Psoas muscle (tissue), 8 donors: Measurements from ENCODE around the gene NAXD. TPM values are rescaled to one million over a fixed set of nuclear protein-coding genes. Genes with fewer than 3 reads are reported as not detected.

Experiments
- ATAC-seq, 4 donors: fragments of 200-7000 bp; cut with Tn5 transposase; one replicate each; pipeline ENCODE4 v1.9.1; 2020; ENCODE audit warnings: moderate library complexity in 3 of 4, mild to moderate bottlenecking in 2 of 4
- DNase-seq, 2 donors: peaks; one replicate each; pipeline ENCODE4 v3.0.0-alpha.2; 2020
- H3K27ac ChIP-seq: fragments of 200-600 bp; one replicate; pipeline ENCODE4 v1.8.0; 2022
- H3K27me3 ChIP-seq, 3 donors: fragments of 200-600 bp in 1 of 3; one replicate each; pipeline versions ENCODE4 v1.6.1 to v1.8.0; 2013 to 2022; ENCODE audit warnings: low read length in 2 of 3, mild to moderate bottlenecking in 2 of 3, moderate library complexity in 1 of 3; ENCODE audit not compliant: insufficient read depth in 3 of 3
- H3K36me3 ChIP-seq, 2 donors: fragments of 200-600 bp in 1 of 2; one replicate each; pipeline versions ENCODE4 v1.6.1 to v1.8.0; 2013 to 2022; ENCODE audit warnings: low read depth in 1 of 2, mild to moderate bottlenecking in 1 of 2, moderate library complexity in 1 of 2; ENCODE audit not compliant: insufficient read depth in 1 of 2
- H3K4me1 ChIP-seq: fragments of 200-600 bp; one replicate; pipeline ENCODE4 v1.8.0; 2022
- H3K4me3 ChIP-seq: fragments of 200-600 bp; one replicate; pipeline ENCODE4 v1.8.0; 2022; ENCODE audit warnings: mild to moderate bottlenecking
- H3K9me3 ChIP-seq: fragments of 200-600 bp; one replicate; pipeline ENCODE4 v1.8.0; 2022
- CTCF ChIP-seq: fragments of 200-600 bp; IDR thresholded peaks from one replicate; pipeline ENCODE4 v1.8.0; 2022; ENCODE audit warnings: antibody characterized with exemption
- WGBS, 3 donors: extraction: QIAGEN DNeasy Blood & Tissue Kit; methylation state at CpG; one replicate each; pipeline versions ENCODE4 v1.1.6 to v1.1.7; 2013; 5-methylcytosine and 5-hydroxymethylcytosine counted together
- intact Hi-C, 2 donors: fragments of 100-400 bp; cut with DNase I; formaldehyde crosslinking; loops; one replicate each; pipeline versions ENCODE4 v1.11.0 to v1.14.2; 2022
- polyA plus RNA-seq, 3 donors: library from polyadenylated mRNA; stranded (reverse); fragments of 200-250 nt; gene quantifications; one replicate each; pipeline ENCODE4 v1.2.3, GENCODE V29; 2013
- total RNA-seq, 4 donors: library from RNA; stranded (reverse); fragmentation: NEBNext Ultra II Directional in 2 of 4; extraction: Animal tissue kit (Norgen Biotek cat#: 25700) in 2 of 4; gene quantifications; one replicate each; pipeline versions ENCODE4 v1.2.1 to v1.2.4, GENCODE V29; 2021 to 2023
- donor health status: healthy with polysubstance abuse.
- donor health status: DM: no; HTN: no; CAD: no; lungs with moderate emphysema.
- donor health status: Bipolar disorder and iron deficiency.
- donor health status: healthy.
- donor health status: DM: yes; HTN: yes; CAD: no.
- donor health status: DM: no; HTN: no; CAD: no.
- donor health status: DM: no; HTN: no; CAD: no.
- donor health status: DM: yes; HTN: yes; CAD: no.

The NAXD gene
- total and polyA plus RNA-seq, 7 donors, result 26.0 to 59.2 (median 29.6) TPM

- ATAC-seq (peak; percentile 31 to 55 (median 40)), DNase-seq (peak in 1 of 2 donors; percentile 73)
- no peak for TF ChIP-seq CTCF
- H3K4me1 ChIP-seq, result peaks cover 4% of the 10 kb centered on the region
- 33 to 55% (median 42%) methylated on average over 13 of the region's 13 CpGs for WGBS, 3 donors
- intact Hi-C loops, result no loop called here
- H3K4me3 ChIP-seq, result no peak overlapping the region
- H3K27ac ChIP-seq, result peak overlapping the region; percentile 30
- H3K27me3 ChIP-seq, result no peaks in the 10 kb centered on the region
- H3K9me3 ChIP-seq, result no peaks in the 10 kb centered on the region
- H3K36me3 ChIP-seq, result peaks cover 5 to 89% of the 10 kb centered on the region in 2 donors
These were observed 25.3 kb downstream of the NAXD start for GRCh38 chr13:110640591-110641029.

- ATAC-seq (no peak), DNase-seq (no peak)
- intact Hi-C loops, result no loop called here
- H3K4me1 ChIP-seq, result peaks cover 4% of the 10 kb centered on the region
- TF ChIP-seq CTCF, result no peak
- H3K27me3 ChIP-seq, result no peaks in the 10 kb centered on the region
- H3K36me3 ChIP-seq, result peaks cover 5 to 82% of the 10 kb centered on the region in 2 donors
- 70% methylated on average over 29 of the region's 29 CpGs for WGBS, 3 donors
- peak overlapping the region; percentile 30 for H3K27ac ChIP-seq
- no peak overlapping the region for H3K4me3 ChIP-seq
- H3K9me3 ChIP-seq, result no peaks in the 10 kb centered on the region
These were observed 26.0 kb downstream of the NAXD start for GRCh38 chr13:110641055-110642015.

- DNase-seq, result no peak
- H3K9me3 ChIP-seq, result no peaks in the 10 kb centered on the region
- H3K4me3 ChIP-seq, result no peak overlapping the region
- 86 to 88% (median 87%) methylated on average over 38 to 40 of the region's 40 CpGs for WGBS, 3 donors
- intact Hi-C loops, result no loop called here
- no peaks in the 10 kb centered on the region for H3K27me3 ChIP-seq
- H3K4me1 ChIP-seq, result peaks cover 4% of the 10 kb centered on the region
- no peak overlapping the region for H3K27ac ChIP-seq
- no peak for ATAC-seq
- no peak for TF ChIP-seq CTCF
- H3K36me3 ChIP-seq, result peaks cover 5 to 71% of the 10 kb centered on the region in 2 donors
These were observed 27.1 kb downstream of the NAXD start for GRCh38 chr13:110642291-110642981.

- 55 to 72% (median 64%) methylated on average over 11 of the region's 11 CpGs for WGBS, 3 donors
- no peak for TF ChIP-seq CTCF
- H3K36me3 ChIP-seq, result peaks cover 5 to 62% of the 10 kb centered on the region in 2 donors
- ATAC-seq (no peak), DNase-seq (no peak)
- intact Hi-C loops, result no loop called here
- H3K27ac ChIP-seq, result no peak overlapping the region
- no peak overlapping the region for H3K4me3 ChIP-seq
- no peaks in the 10 kb centered on the region for H3K27me3 ChIP-seq
- H3K4me1 ChIP-seq, result peaks cover 4% of the 10 kb centered on the region
- H3K9me3 ChIP-seq, result no peaks in the 10 kb centered on the region
These were observed 28.0 kb downstream of the NAXD start for GRCh38 chr13:110643324-110643723.
